HG02610 (cell line): ENCODE measurements around the gene RDH11.
"Not testable (repeated sequence)": the region's sequence is repeated elsewhere in the genome, so short reads cannot be mapped to it uniquely, and the experiment has no call there.

Experiments used
- ATAC-seq: cut with Tn5 transposase; IDR thresholded peaks from one replicate; pipeline ENCODE4 v1.9.1; 2021; ENCODE audit warnings: mild to moderate bottlenecking, moderate library complexity; ENCODE audit not compliant: unreplicated experiment

The RDH11 gene

GRCh38 chr14:67704484-67705089 is 9.0 kb upstream of the RDH11 start:
- ATAC-seq: no peak

GRCh38 chr14:67703997-67704396 is 8.4 kb upstream of the RDH11 start:
- no peak for ATAC-seq

GRCh38 chr14:67701492-67701891 is 5.9 kb upstream of the RDH11 start, which contains the start of gene RDH12:
Gene RDH12 (plus strand): TSS chr14:67701886. CDS start chr14:67722643, 20,757 bp downstream.
- ATAC-seq: not testable (repeated sequence)

- ATAC-seq: no peak
Measured at GRCh38 chr14:67698179-67698578, 2.6 kb upstream of the RDH11 start.

- ATAC-seq: no peak
Measured at GRCh38 chr14:67697006-67697405, 1.4 kb upstream of the RDH11 start.

- peak; percentile 91 for ATAC-seq
Measured at GRCh38 chr14:67694791-67695393, 672 bp downstream of the RDH11 start.

- no peak for ATAC-seq
Measured at GRCh38 chr14:67690011-67690410, 5.6 kb downstream of the RDH11 start.

- no peak for ATAC-seq
Measured at GRCh38 chr14:67683842-67684241, 11.7 kb downstream of the RDH11 start.

- no peak for ATAC-seq
Measured at GRCh38 chr14:67680941-67681340, 14.6 kb downstream of the RDH11 start.

GRCh38 chr14:67680121-67680602 is 15.4 kb downstream of the RDH11 start:
- peak; percentile 98 for ATAC-seq

- ATAC-seq: no peak
Measured at GRCh38 chr14:67679006-67679405, 16.6 kb downstream of the RDH11 start.

GRCh38 chr14:67675219-67675582 is 20.4 kb downstream of the RDH11 start:
- ATAC-seq: no peak

- ATAC-seq: peak; percentile 91
Measured at GRCh38 chr14:67674480-67675218, 20.9 kb downstream of the RDH11 start, which contains the start of gene VTI1B. Gene VTI1B (minus strand): TSS chr14:67674632. CDS start chr14:67674489, 143 bp downstream.

- peak; percentile 46 for ATAC-seq
Measured at GRCh38 chr14:67674139-67674479, 21.5 kb downstream of the RDH11 start.

GRCh38 chr14:67673451-67673850 is 22.1 kb downstream of the RDH11 start:
- no peak for ATAC-seq

- ATAC-seq: peak; percentile 75
Measured at GRCh38 chr14:67668559-67668958, 27.0 kb downstream of the RDH11 start.

GRCh38 chr14:67666750-67667449 is 28.7 kb downstream of the RDH11 start:
- ATAC-seq: no peak

GRCh38 chr14:67665868-67666267 is 29.7 kb downstream of the RDH11 start:
- no peak for ATAC-seq

- no peak for ATAC-seq
Measured at GRCh38 chr14:67663633-67664032, 31.9 kb downstream of the RDH11 start.

- no peak for ATAC-seq
Measured at GRCh38 chr14:67653651-67654280, 41.8 kb downstream of the RDH11 start.

- no peak for ATAC-seq
Measured at GRCh38 chr14:67652189-67652588, 43.4 kb downstream of the RDH11 start.
